GM23338 (cell line): Measurements from ENCODE around the gene PLEKHG4B. TPM values are rescaled to one million over a fixed set of nuclear protein-coding genes. Genes with fewer than 3 reads are reported as not detected.

Source experiments
- ATAC-seq: fragments of 200-7000 bp; cut with Tn5 transposase; 3 replicates; pipeline ENCODE4 v1.9.1; 2020
- DNase-seq: peaks from one replicate; pipeline ENCODE4 v3.0.0-alpha.2; 2015; ENCODE audit warnings: low spot score
- H2AFZ ChIP-seq: fragments of 200-600 bp; sonication (generic); 2 replicates; pipeline ENCODE4 v1.8.0; 2016; ENCODE audit warnings: antibody characterized with exemption, mild to moderate bottlenecking, moderate library complexity
- H3F3A ChIP-seq: fragments of 200-600 bp; sonication (generic); replicated peaks from 2 replicates; pipeline ENCODE4 v1.8.0; 2017; ENCODE audit warnings: antibody characterized with exemption, mixed run types, low read depth
- H3K27ac ChIP-seq: fragments of 200-600 bp; sonication (generic); 2 replicates; pipeline ENCODE4 v1.6.1; 2016; ENCODE audit warnings: low read depth
- H3K27me3 ChIP-seq: fragments of 200-600 bp; sonication (generic); 2 replicates; pipeline ENCODE4 v1.8.0; 2016; ENCODE audit warnings: mild to moderate bottlenecking, mixed run types, moderate library complexity; ENCODE audit not compliant: insufficient read depth
- H3K36me3 ChIP-seq: fragments of 200-600 bp; sonication (generic); 2 replicates; pipeline ENCODE4 v1.8.0; 2016; ENCODE audit warnings: mild to moderate bottlenecking; ENCODE audit not compliant: insufficient read depth
- H3K4me1 ChIP-seq: fragments of 200-600 bp; sonication (generic); 2 replicates; pipeline ENCODE4 v1.8.0; 2016; ENCODE audit warnings: mild to moderate bottlenecking, moderate library complexity; ENCODE audit not compliant: insufficient read depth
- H3K4me2 ChIP-seq: fragments of 200-600 bp; sonication (generic); 2 replicates; pipeline ENCODE4 v1.7.1; 2017; ENCODE audit warnings: mixed run types
- H3K4me3 ChIP-seq: fragments of 200-600 bp; sonication (generic); 2 replicates; pipeline ENCODE4 v1.6.1; 2016; ENCODE audit warnings: mixed run types
- H3K79me2 ChIP-seq: fragments of 200-600 bp; sonication (generic); replicated peaks from 2 replicates; pipeline ENCODE4 v1.8.0; 2017; ENCODE audit warnings: mild to moderate bottlenecking; ENCODE audit not compliant: insufficient read depth
- H3K9me2 ChIP-seq: fragments of 200-600 bp; sonication (generic); 2 replicates; pipeline ENCODE4 v1.8.0; 2017; ENCODE audit not compliant: insufficient read depth
- H4K20me1 ChIP-seq: fragments of 200-600 bp; sonication (generic); replicated peaks from 2 replicates; pipeline ENCODE4 v1.8.0; 2017; ENCODE audit warnings: mild to moderate bottlenecking; ENCODE audit not compliant: insufficient read depth
- H3K27ac Mint-ChIP-seq: 2 replicates; pipeline ENCODE4 v1.8.0; 2020; ENCODE audit warnings: inconsistent platforms, mild to moderate bottlenecking, moderate library complexity, mixed read lengths
- H3K27me3 Mint-ChIP-seq: 3 replicates; pipeline ENCODE4 v1.8.0; 2022; ENCODE audit warnings: low read depth, mild to moderate bottlenecking, moderate library complexity, mixed read lengths, inconsistent platforms; ENCODE audit not compliant: insufficient read depth, poor library complexity
- H3K36me3 Mint-ChIP-seq: 3 replicates; pipeline ENCODE4 v1.8.0; 2021; ENCODE audit warnings: low read depth, mild to moderate bottlenecking, inconsistent platforms, moderate library complexity, mixed read lengths
- H3K4me1 Mint-ChIP-seq: 3 replicates; pipeline ENCODE4 v1.8.0; 2020; ENCODE audit warnings: mild to moderate bottlenecking, inconsistent platforms, mixed read lengths
- H3K4me3 Mint-ChIP-seq: 3 replicates; pipeline ENCODE4 v1.8.0; 2021; ENCODE audit warnings: moderate library complexity, mild to moderate bottlenecking, inconsistent platforms, mixed read lengths
- H3K9me3 Mint-ChIP-seq: 3 replicates; pipeline ENCODE4 v1.8.0; 2020; ENCODE audit warnings: moderate library complexity, mild to moderate bottlenecking, inconsistent platforms, mixed read lengths
- CREB1 ChIP-seq: fragments of 250-450 bp; sonication (Bioruptor Pico); IDR thresholded peaks from 2 replicates; pipeline ENCODE4 v1.5.0; 2020; ENCODE audit warnings: low read depth, mild to moderate bottlenecking, moderate library complexity
- CTCF ChIP-seq, 2 experiments: fragments of 200-600 bp in 1 of 2; sonication (generic) in 1 of 2; conservative IDR thresholded peaks; 2 replicates each; pipeline versions ENCODE4 v1.5.1 to v1.6.1; 2016 to 2017; ENCODE audit warnings: antibody characterized with exemption in 2 of 2, low read depth in 2 of 2, mild to moderate bottlenecking in 2 of 2, moderate library complexity in 1 of 2
- ETS1 ChIP-seq: IDR thresholded peaks from 2 replicates; pipeline ENCODE4 v1.6.1; 2016; ENCODE audit warnings: antibody characterized with exemption
- EZH2 ChIP-seq: fragments of 200-600 bp; sonication (generic); IDR thresholded peaks from one replicate; pipeline ENCODE4 v1.8.0; 2017; ENCODE audit warnings: antibody characterized with exemption, mild to moderate bottlenecking, low read depth; ENCODE audit not compliant: unreplicated experiment
- EZH2phosphoT487 ChIP-seq: fragments of 200-600 bp; sonication (generic); IDR thresholded peaks from one replicate; pipeline ENCODE4 v1.8.1; 2018; ENCODE audit warnings: antibody characterized with exemption; ENCODE audit not compliant: unreplicated experiment
- JUNB ChIP-seq: IDR thresholded peaks from one replicate; pipeline ENCODE4 v1.6.1; 2016; ENCODE audit warnings: antibody characterized with exemption; ENCODE audit not compliant: unreplicated experiment
- NANOG ChIP-seq: IDR thresholded peaks from 2 replicates; pipeline ENCODE4 v1.6.1; 2016; ENCODE audit warnings: antibody characterized with exemption, borderline replicate concordance
- POLR2AphosphoS5 ChIP-seq: IDR thresholded peaks from 2 replicates; pipeline ENCODE4 v1.6.1; 2016; ENCODE audit warnings: antibody characterized with exemption, low read depth
- REST ChIP-seq: IDR thresholded peaks from one replicate; pipeline ENCODE4 v1.6.1; 2018; ENCODE audit warnings: antibody characterized with exemption; ENCODE audit not compliant: unreplicated experiment
- STAT1 ChIP-seq: IDR thresholded peaks from one replicate; pipeline ENCODE4 v1.6.1; 2016; ENCODE audit warnings: antibody characterized with exemption; ENCODE audit not compliant: unreplicated experiment
- ZNF114 ChIP-seq: fragments of 250-450 bp; sonication (Bioruptor Pico); IDR thresholded peaks from 2 replicates; pipeline ENCODE4 v1.5.0; 2020; ENCODE audit warnings: mild to moderate bottlenecking, moderate library complexity
- ZNF331 ChIP-seq: fragments of 250-450 bp; sonication (Bioruptor Pico); IDR thresholded peaks from 2 replicates; pipeline ENCODE4 v1.5.0; 2020; ENCODE audit warnings: low read depth, mild to moderate bottlenecking, moderate library complexity
- ZNF462 ChIP-seq: fragments of 250-450 bp; sonication (Bioruptor Pico); IDR thresholded peaks from 2 replicates; pipeline ENCODE4 v1.5.0; 2020; ENCODE audit warnings: mild to moderate bottlenecking, moderate library complexity
- polyA plus RNA-seq: library from polyadenylated mRNA; unstranded; fragments of >200 nt; fragmentation: Nextera tagmentation; extraction: Ambion mirVana; gene quantifications from 2 replicates; pipeline ENCODE4 v1.2.1, GENCODE V29; 2016
- total RNA-seq: library from RNA; depleted of rRNA; stranded (reverse); fragments of >200 nt; shearing (Covaris generic); gene quantifications from 2 replicates; pipeline ENCODE4 v1.2.3, GENCODE V29; 2014

The PLEKHG4B gene
- total and polyA plus RNA-seq, 2 experiments from 2014 or later: 33.5 to 54.8 TPM

- Histone ChIP-seq H3K9me2 (no peaks in the 10 kb centered on the region), H3K27ac (no peak overlapping the region), H4K20me1 (no peaks in the 10 kb centered on the region; the same call in 1 of the 2 replicates), H3K4me1 (no peaks in the 10 kb centered on the region; the same call in 1 of the 2 replicates), H3K36me3 (no peaks in the 10 kb centered on the region), H2AFZ (no peak overlapping the region), H3K79me2 (no peaks in the 10 kb centered on the region), H3K4me3 (no peak overlapping the region), H3K27me3 (no peaks in the 10 kb centered on the region), H3K4me2 (no peak overlapping the region), H3F3A (0 out of 2 replicates have a peak, but pooled peaks cover 2% of the 10 kb centered on the region)
- TF ChIP-seq EZH2 (no peak), EZH2phosphoT487 (no peak), ZNF462 (CRISPR knock-in tag) (no peak), REST (no peak), STAT1 (no peak), JUNB (no peak), NANOG (no peak), ZNF331 (CRISPR knock-in tag) (no peak), POLR2AphosphoS5 (no peak), CTCF (conservative IDR thresholded peaks at IDR 0.05; ENCODE audit: low read depth in 2 of 2) (no peak), ETS1 (no peak), ZNF114 (CRISPR knock-in tag) (no peak), CREB1 (CRISPR knock-in tag) (no peak)
- Mint-ChIP-seq H3K36me3 (no peaks in the 10 kb centered on the region; the same call in 2 of the 3 replicates), H3K27ac (no peak overlapping the region), H3K4me1 (peaks cover 16% of the 10 kb centered on the region), H3K9me3 (no peaks in the 10 kb centered on the region; the same call in 2 of the 3 replicates), H3K4me3 (no peak overlapping the region), H3K27me3 (peaks cover 16% of the 10 kb centered on the region)
- ATAC-seq: no peak
- DNase-seq: no peak
Measured at GRCh38 chr5:189976-190365, 98.0 kb downstream of the PLEKHG4B start.
